ENCODE measurements around the gene MDC1.

DNA sequence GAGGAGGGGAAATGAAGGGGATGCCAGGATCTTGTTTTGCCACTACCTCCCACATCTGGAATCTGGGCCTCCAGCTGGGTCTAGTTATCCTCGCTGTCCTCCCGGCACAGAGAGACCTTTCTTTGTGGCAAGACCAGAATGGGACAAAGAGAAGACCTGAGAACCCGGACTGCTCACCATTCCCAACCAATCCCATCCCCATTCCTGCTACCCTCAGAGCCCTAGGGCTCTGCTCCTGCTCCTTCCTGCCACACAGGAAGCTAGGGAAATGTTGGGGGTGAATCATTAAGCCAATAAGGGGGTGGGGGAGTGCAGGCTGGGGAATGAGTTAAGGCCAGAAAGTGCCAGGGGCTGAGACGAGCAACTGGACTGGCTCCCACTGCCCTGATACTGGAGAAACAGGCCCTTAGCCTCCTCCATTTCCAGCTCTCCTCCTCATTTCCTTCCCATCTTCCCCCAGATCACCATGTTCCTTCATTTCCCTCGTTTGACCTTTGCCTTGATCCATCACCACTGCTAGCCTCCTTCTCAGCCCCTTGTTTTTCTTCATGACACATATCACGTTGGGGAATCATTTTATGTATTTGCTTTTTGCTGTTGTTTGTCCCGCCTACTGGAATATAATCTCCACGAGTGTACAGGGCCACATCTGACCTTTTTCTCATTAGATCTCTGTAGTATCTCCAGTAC lies 31.9 kb upstream of the MDC1 start:
- no peak for TF ChIP-seq POLR2A (IDR thresholded peaks at IDR 0.05)
- TF ChIP-seq, protein P1, sequence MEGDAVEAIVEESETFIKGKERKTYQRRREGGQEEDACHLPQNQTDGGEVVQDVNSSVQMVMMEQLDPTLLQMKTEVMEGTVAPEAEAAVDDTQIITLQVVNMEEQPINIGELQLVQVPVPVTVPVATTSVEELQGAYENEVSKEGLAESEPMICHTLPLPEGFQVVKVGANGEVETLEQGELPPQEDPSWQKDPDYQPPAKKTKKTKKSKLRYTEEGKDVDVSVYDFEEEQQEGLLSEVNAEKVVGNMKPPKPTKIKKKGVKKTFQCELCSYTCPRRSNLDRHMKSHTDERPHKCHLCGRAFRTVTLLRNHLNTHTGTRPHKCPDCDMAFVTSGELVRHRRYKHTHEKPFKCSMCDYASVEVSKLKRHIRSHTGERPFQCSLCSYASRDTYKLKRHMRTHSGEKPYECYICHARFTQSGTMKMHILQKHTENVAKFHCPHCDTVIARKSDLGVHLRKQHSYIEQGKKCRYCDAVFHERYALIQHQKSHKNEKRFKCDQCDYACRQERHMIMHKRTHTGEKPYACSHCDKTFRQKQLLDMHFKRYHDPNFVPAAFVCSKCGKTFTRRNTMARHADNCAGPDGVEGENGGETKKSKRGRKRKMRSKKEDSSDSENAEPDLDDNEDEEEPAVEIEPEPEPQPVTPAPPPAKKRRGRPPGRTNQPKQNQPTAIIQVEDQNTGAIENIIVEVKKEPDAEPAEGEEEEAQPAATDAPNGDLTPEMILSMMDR (IDR thresholded peaks at IDR 0.05): no peak

Measured in body of pancreas (tissue), 4 donors.